Hepatocyte (in vitro differentiated cells): ENCODE results near the gene STK26. TPM values are rescaled to one million over a fixed set of nuclear protein-coding genes. Genes with fewer than 3 reads are reported as not detected.

Experiments
- DNase-seq: peaks from one replicate; pipeline ENCODE4 v3.0.0-alpha.2; 2016; ENCODE audit warnings: low spot score
- H2AFZ ChIP-seq: fragments of 200-600 bp; sonication (generic); 2 replicates; pipeline ENCODE4 v1.6.0; 2016; ENCODE audit warnings: antibody characterized with exemption, mild to moderate bottlenecking
- H3K27ac ChIP-seq: fragments of 200-600 bp; sonication (generic); 2 replicates; pipeline ENCODE4 v1.5.1; 2016; ENCODE audit warnings: mild to moderate bottlenecking
- H3K27me3 ChIP-seq: fragments of 200-600 bp; sonication (generic); 2 replicates; pipeline ENCODE4 v1.6.1; 2016
- H3K36me3 ChIP-seq: fragments of 200-600 bp; sonication (generic); replicated peaks from 2 replicates; pipeline ENCODE4 v1.5.1; 2016; ENCODE audit warnings: low read depth; ENCODE audit not compliant: insufficient read depth
- H3K4me1 ChIP-seq: fragments of 200-600 bp; sonication (generic); 2 replicates; pipeline ENCODE4 v1.5.1; 2016; ENCODE audit warnings: mild to moderate bottlenecking, moderate library complexity; ENCODE audit not compliant: insufficient read depth
- H3K4me2 ChIP-seq: fragments of 200-600 bp; sonication (generic); 2 replicates; pipeline ENCODE4 v1.6.0; 2016
- H3K4me3 ChIP-seq: fragments of 200-600 bp; sonication (generic); 2 replicates; pipeline ENCODE4 v1.5.1; 2016; ENCODE audit warnings: mild to moderate bottlenecking
- H3K79me2 ChIP-seq: fragments of 200-600 bp; sonication (generic); 2 replicates; pipeline ENCODE4 v1.6.0; 2017; ENCODE audit warnings: mild to moderate bottlenecking
- H3K9me2 ChIP-seq: fragments of 200-600 bp; sonication (generic); replicated peaks from 2 replicates; pipeline ENCODE4 v1.6.0; 2017; ENCODE audit warnings: mild to moderate bottlenecking; ENCODE audit not compliant: insufficient read depth
- H3K9me3 ChIP-seq: fragments of 200-600 bp; sonication (generic); 2 replicates; pipeline ENCODE4 v1.5.1; 2016; ENCODE audit warnings: low read depth, mild to moderate bottlenecking
- H4K20me1 ChIP-seq: fragments of 200-600 bp; sonication (generic); 2 replicates; pipeline ENCODE4 v1.6.0; 2016; ENCODE audit warnings: mild to moderate bottlenecking; ENCODE audit not compliant: insufficient read depth, poor library complexity, severe bottlenecking
- CTCF ChIP-seq: fragments of 200-600 bp; sonication (generic); IDR thresholded peaks from 2 replicates; pipeline ENCODE4 v1.5.1; 2016; ENCODE audit warnings: antibody characterized with exemption, mild to moderate bottlenecking; ENCODE audit not compliant: poor library complexity
- EZH2 ChIP-seq: fragments of 200-600 bp; sonication (generic); IDR thresholded peaks from 2 replicates; pipeline ENCODE4 v1.6.1; 2016; ENCODE audit warnings: antibody characterized with exemption, mild to moderate bottlenecking, borderline replicate concordance
- EZH2phosphoT487 ChIP-seq: fragments of 200-600 bp; sonication (generic); IDR thresholded peaks from one replicate; pipeline ENCODE4 v1.6.1; 2018; ENCODE audit warnings: antibody characterized with exemption, mild to moderate bottlenecking, low read depth, moderate library complexity; ENCODE audit not compliant: unreplicated experiment, severe bottlenecking
- WGBS: methylation state at CpG from one replicate; pipeline ENCODE4 v1.1.6; 2016; ENCODE audit warnings: low lambda C conversion rate; ENCODE audit errors: missing lambda C conversion rate; 5-methylcytosine and 5-hydroxymethylcytosine counted together
- polyA plus RNA-seq: library from polyadenylated mRNA; unstranded; fragments of >200 nt; fragmentation: Nextera tagmentation; extraction: Ambion mirVana; gene quantifications from 2 replicates; pipeline ENCODE4 v1.2.1, GENCODE V29; 2016
- total RNA-seq: library from RNA; depleted of rRNA; stranded (reverse); fragments of >200 nt; gene quantifications from 2 replicates; pipeline ENCODE4 v1.2.3, GENCODE V29; 2014

The STK26 gene
- total and polyA plus RNA-seq, 2 experiments from 2014 or later = 25.2 to 48.0 TPM

DNA sequence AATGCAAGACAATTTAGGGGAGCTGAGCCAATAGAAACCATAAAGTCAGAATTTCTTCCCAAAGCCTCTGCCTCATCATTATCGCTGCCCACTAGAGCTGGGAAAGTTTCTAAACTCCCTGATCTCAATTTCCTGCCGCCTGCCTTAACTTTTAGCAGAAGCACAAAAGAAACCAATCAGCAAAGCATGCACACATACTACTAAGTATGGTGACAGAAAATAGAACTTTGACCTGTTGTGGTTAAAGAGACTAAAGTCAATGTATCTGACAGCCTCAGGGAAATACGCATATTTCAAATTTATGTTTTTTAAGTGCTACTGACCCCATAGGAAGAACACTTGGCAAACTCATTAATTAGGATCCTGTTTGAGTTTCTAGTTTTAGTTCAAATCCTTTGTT lies 10.1 kb downstream of the STK26 start:
- H3K4me2 ChIP-seq = peak overlapping the region; percentile 48
- H3K9me2 ChIP-seq = no peaks in the 10 kb centered on the region
- H3K27me3 ChIP-seq = no peaks in the 10 kb centered on the region
- no peak for DNase-seq
- H3K79me2 ChIP-seq = peaks cover 34% of the 10 kb centered on the region
- no peaks in the 10 kb centered on the region for H4K20me1 ChIP-seq
- H3K9me3 ChIP-seq = no peaks in the 10 kb centered on the region
- H3K36me3 ChIP-seq = no peaks in the 10 kb centered on the region
- H3K4me1 ChIP-seq = no peaks in the 10 kb centered on the region
- H2AFZ ChIP-seq = no peak overlapping the region
- TF ChIP-seq EZH2 (no peak), EZH2phosphoT487 (no peak), CTCF (no peak)
- no peak overlapping the region for H3K4me3 ChIP-seq
- WGBS = 51% methylated on average over 3 of the region's 3 CpGs
- peak overlapping the region; percentile 18 for H3K27ac ChIP-seq

- peaks cover 34% of the 10 kb centered on the region for H3K79me2 ChIP-seq
Measured at GRCh38 chrX:132034648-132035047, 11.5 kb downstream of the STK26 start.

GRCh38 chrX:132037479-132037993 lies 14.4 kb downstream of the STK26 start:
- Histone ChIP-seq H3K4me3 (no peak overlapping the region), H3K79me2 (peaks cover 21% of the 10 kb centered on the region), H3K9me3 (no peaks in the 10 kb centered on the region), H2AFZ (no peak overlapping the region), H3K27me3 (no peaks in the 10 kb centered on the region), H3K4me2 (no peak overlapping the region), H3K27ac (no peak overlapping the region), H3K36me3 (no peaks in the 10 kb centered on the region), H3K9me2 (no peaks in the 10 kb centered on the region), H3K4me1 (no peaks in the 10 kb centered on the region), H4K20me1 (no peaks in the 10 kb centered on the region)
- TF ChIP-seq EZH2phosphoT487 (no peak), EZH2 (no peak), CTCF (no peak)
- no peak for DNase-seq
- 50% methylated on average over 5 of the region's 5 CpGs for WGBS

More at GRCh38 chrX:132034648-132035047, 11.5 kb downstream of the STK26 start:
- WGBS = 86% methylated on average over 3 of the region's 3 CpGs
- no peaks in the 10 kb centered on the region for H3K9me2 ChIP-seq
- no peak overlapping the region for H3K4me2 ChIP-seq
- H3K36me3 ChIP-seq = no peaks in the 10 kb centered on the region
- no peaks in the 10 kb centered on the region for H3K27me3 ChIP-seq
- no peak for TF ChIP-seq CTCF
- TF ChIP-seq EZH2 = no peak
- TF ChIP-seq EZH2phosphoT487 = no peak
- H3K4me3 ChIP-seq = no peak overlapping the region
- no peak overlapping the region for H2AFZ ChIP-seq
- DNase-seq = no peak
- no peaks in the 10 kb centered on the region for H3K4me1 ChIP-seq
- no peak overlapping the region for H3K27ac ChIP-seq
- no peaks in the 10 kb centered on the region for H3K9me3 ChIP-seq
- no peaks in the 10 kb centered on the region for H4K20me1 ChIP-seq
